Fibroblast of villous mesenchyme (primary cell): Measurements from ENCODE around the gene CADM4. TPM values are rescaled to one million over a fixed set of nuclear protein-coding genes. Genes with fewer than 3 reads are reported as not detected.

ENCODE experiments used
- DNase-seq: peaks from one replicate; pipeline ENCODE4 v3.0.0-alpha.2; 2010; ENCODE audit warnings: low read depth
- H3K4me3 ChIP-seq: 2 replicates; pipeline ENCODE4 v1.5.1; 2011; ENCODE audit warnings: low read depth, mild to moderate bottlenecking, low read length
- CTCF ChIP-seq: IDR thresholded peaks from 2 replicates; pipeline ENCODE4 v1.5.1; 2012; ENCODE audit warnings: low read depth, mild to moderate bottlenecking, low read length; ENCODE audit not compliant: insufficient read depth
- total RNA-seq: library from RNA; depleted of rRNA; stranded (reverse); fragments of >200 nt; gene quantifications from 2 replicates; pipeline ENCODE4 v1.2.3, GENCODE V29; 2012

Gene CADM4
- total RNA-seq, 1 donor = 22.0 TPM

DNA sequence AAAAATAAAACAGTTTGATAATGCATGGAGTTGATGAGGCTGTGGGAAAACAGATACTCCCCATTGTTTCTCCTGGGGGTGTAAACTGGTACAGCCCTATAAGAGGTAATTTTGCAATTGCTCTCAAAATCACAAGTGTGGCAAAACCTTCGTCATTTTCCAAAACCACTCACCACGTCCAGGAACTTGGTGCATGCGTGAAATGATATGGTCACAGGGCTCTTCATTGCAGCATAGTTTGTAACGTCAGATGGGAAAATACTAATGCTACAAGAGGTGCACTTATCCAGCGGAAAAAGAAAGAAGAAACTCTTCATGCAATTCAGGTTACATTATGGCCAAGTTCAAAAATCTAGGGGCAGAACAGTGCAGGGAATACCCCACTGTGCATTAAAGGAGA is 42.2 kb upstream of the CADM4 start:
- no peak for TF ChIP-seq CTCF
- no peak overlapping the region for H3K4me3 ChIP-seq
- no peak for DNase-seq

DNA sequence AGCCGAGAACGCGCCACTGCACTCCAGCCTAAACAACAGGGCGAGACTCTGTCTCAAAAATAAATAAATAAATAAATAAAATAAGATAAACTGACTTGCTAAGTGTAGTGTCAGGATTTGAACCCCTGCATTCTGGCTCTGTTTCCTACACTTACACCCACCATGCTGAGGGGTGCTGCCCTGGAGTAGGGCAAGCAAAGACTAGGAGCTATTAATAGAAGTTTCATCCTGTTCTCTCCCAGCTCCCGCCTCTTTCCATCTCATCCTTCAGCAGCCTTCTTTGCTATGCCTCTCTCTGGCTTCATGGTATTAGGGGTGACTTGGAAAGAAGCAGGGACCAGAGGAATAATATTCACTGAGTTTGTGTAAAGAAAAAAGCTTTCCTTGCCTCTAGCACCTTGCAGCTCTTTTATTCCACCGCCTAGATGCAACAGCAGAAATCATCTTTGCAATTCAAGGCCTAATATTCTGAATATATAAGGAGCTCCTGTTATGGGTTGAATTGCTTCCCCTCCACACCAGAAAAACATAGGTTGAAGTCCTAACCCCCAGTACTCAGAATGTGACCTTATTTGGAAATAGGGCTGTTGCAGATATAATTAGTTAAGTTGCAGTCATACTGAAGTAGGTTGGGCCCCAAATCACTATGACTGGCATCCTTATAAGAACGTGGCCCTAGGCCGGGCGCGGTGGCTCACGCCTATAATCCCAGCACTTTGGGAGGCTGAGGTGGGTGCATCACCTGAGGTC is 39.0 kb upstream of the CADM4 start:
- no peak for TF ChIP-seq CTCF
- no peak overlapping the region for H3K4me3 ChIP-seq
- DNase-seq = no peak

GRCh38 chr19:43675906-43676305 is 36.3 kb upstream of the CADM4 start:
- no peak for TF ChIP-seq CTCF
- H3K4me3 ChIP-seq = no peak overlapping the region
- DNase-seq = no peak

DNA sequence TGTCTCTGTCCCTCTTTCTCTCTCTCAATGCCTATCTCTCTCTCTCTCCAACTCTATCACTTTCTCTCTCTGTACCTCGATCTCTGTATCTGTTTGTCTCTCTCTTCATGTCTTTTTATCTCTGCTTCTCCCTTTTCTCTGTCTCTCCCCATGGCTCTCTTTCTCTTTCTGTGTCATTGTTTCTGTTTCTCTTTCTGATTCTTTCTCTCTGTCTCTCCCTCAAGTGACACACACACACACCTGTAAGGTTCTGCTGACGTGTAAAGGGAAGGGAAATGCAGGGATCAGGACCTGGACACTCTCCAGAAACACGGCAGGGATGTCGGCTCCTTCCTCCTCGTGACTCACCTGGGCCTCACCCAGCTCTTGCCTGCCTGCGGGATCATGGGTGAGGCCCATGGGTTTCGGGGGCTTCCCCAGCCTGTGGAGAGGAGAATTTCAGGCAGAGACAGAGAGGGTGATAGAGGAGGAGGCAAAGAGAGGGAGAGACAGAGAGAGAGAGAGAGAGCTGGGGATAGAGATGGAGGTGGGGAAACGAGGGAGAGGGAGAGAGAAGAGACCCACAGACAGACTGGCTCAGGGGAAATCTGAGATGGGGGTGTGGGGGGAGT is 35.7 kb upstream of the CADM4 start:
- peak; percentile 37 for DNase-seq
- H3K4me3 ChIP-seq = no peak overlapping the region
- no peak for TF ChIP-seq CTCF

DNA sequence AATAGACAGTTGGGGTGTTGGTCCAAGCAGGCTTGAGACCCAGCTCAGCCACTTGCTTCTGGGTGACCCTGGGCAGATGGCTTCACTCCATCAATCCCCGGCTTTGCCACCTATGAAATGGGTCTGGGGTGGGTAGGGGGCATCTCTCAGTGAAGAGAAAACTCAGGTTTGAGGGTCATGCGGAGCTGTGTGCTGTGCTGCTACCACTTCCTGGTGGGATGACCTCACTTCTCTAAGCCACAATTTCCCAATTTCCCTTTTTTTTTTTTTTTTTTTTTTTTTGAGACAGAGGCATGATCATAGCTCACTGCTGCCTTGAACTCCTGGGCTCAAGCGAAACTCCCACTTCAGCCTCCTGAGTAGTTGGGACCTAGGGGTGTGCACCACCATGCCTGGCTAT is 34.9 kb upstream of the CADM4 start:
- no peak for TF ChIP-seq CTCF
- H3K4me3 ChIP-seq = no peak overlapping the region
- DNase-seq = peak; percentile 41

DNA sequence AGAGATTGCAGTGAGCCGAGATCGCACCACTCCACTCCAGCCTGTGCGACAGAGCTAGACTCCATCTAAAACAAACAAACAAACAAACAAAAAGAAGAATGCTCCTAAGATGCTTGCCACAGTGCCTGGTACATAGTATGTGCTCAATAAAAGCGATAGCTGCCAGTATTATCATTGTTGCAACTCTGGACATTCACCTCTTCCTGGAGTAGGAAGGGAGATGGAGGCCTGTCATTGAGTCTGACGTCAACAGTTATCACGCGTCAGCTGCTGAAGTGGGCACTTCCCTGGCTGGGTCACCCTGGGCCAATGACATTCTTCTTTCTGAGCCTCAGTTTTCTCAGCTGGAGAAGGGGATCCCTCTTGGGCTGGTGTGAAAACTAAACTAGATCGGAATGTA is 34.5 kb upstream of the CADM4 start:
- no peak for TF ChIP-seq CTCF
- no peak for DNase-seq
- H3K4me3 ChIP-seq = no peak overlapping the region
